ENCODE results near the gene GMDS. TPM values are rescaled to one million over a fixed set of nuclear protein-coding genes. Genes with fewer than 3 reads are reported as not detected.

GMDS gene
- total RNA-seq, 1 experiment from 2014 or later = 27.6 TPM

DNA sequence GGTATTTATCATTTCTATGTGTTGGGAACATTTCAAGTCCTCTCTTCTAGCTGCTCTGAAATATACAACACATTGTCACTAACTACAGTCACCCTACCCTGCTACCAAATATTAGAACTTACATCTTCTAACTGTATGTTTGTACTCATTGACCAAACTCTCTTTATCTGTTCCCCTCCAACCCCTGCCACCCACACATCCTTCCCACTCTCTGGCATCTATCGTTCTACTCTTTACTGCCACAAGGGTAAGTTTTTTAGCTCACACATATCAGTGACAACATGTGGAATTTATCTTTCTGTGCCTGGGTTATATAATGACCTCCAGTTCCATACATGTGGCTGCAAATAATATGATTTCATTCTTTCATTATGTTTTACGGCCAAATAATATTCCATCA lies 171.9 kb downstream of the GMDS start:
- no peak overlapping the region for H2BK120ac ChIP-seq (ENCODE audit: low read depth, low read length, poor library complexity, severe bottlenecking)
- TF ChIP-seq, protein P1, sequence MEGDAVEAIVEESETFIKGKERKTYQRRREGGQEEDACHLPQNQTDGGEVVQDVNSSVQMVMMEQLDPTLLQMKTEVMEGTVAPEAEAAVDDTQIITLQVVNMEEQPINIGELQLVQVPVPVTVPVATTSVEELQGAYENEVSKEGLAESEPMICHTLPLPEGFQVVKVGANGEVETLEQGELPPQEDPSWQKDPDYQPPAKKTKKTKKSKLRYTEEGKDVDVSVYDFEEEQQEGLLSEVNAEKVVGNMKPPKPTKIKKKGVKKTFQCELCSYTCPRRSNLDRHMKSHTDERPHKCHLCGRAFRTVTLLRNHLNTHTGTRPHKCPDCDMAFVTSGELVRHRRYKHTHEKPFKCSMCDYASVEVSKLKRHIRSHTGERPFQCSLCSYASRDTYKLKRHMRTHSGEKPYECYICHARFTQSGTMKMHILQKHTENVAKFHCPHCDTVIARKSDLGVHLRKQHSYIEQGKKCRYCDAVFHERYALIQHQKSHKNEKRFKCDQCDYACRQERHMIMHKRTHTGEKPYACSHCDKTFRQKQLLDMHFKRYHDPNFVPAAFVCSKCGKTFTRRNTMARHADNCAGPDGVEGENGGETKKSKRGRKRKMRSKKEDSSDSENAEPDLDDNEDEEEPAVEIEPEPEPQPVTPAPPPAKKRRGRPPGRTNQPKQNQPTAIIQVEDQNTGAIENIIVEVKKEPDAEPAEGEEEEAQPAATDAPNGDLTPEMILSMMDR (conservative IDR thresholded peaks at IDR 0.05) = no peak
- H3K56ac ChIP-seq (ENCODE audit: insufficient read length, low read depth, low read length) = no peak overlapping the region
- no peak overlapping the region for H3K27ac ChIP-seq (ENCODE audit: insufficient read length, low read depth, low read length)
- no peak overlapping the region for H4K91ac ChIP-seq (ENCODE audit: insufficient read length, low read depth, low read length)
- H2AK5ac ChIP-seq (ENCODE audit: insufficient read length, low read length) = no peak overlapping the region
- H2BK15ac ChIP-seq (ENCODE audit: low read depth, low read length) = no peak overlapping the region
- H4K5ac ChIP-seq (ENCODE audit: insufficient read length, low read depth, low read length) = no peak overlapping the region
- no peak overlapping the region for H3T11ph ChIP-seq (ENCODE audit: low read length)
- no peak overlapping the region for H2AFZ ChIP-seq (ENCODE audit: low read length)
- Mint-ChIP-seq H3K36me3 (ENCODE audit: insufficient read depth in 1 of 3, low read depth in 3 of 3) (peaks cover 2 to 16% (median 4%) of the 10 kb centered on the region in 3 experiments; a peak in 6 of 7 replicates), H3K4me1 (no peaks in the 10 kb centered on the region), H3K9me3 (peaks cover 9% of the 10 kb centered on the region in 2 experiments; a peak in 4 of 5 replicates), H3K4me3 (no peak overlapping the region), H3K27me3 (ENCODE audit: low read depth) (no peaks in the 10 kb centered on the region), H3K27ac (no peak overlapping the region)
- no peaks in the 10 kb centered on the region for H3K27me3 ChIP-seq (ENCODE audit: insufficient read depth, low read length)
- H3K79me2 ChIP-seq (ENCODE audit: insufficient read depth, low read length) = no peaks in the 10 kb centered on the region
- WGBS (ENCODE audit: extremely low coverage, insufficient read length, low lambda C conversion rate) = no CpG with 5 or more reads among the region's 2 CpGs
- H2BK5ac ChIP-seq (ENCODE audit: insufficient read length, low read length) = no peak overlapping the region
- no peak overlapping the region for H3K4ac ChIP-seq (ENCODE audit: low read depth, low read length)
- H3K14ac ChIP-seq (ENCODE audit: insufficient read depth, low read length) = no peak overlapping the region
- no peak overlapping the region for H2BK12ac ChIP-seq (ENCODE audit: insufficient read length, low read depth, low read length)
- H3K4me1 ChIP-seq (ENCODE audit: insufficient read depth, low read length) = no peaks in the 10 kb centered on the region
- H3K18ac ChIP-seq (ENCODE audit: insufficient read length, low read depth, low read length) = no peak overlapping the region
- no peaks in the 10 kb centered on the region for H3K23me2 ChIP-seq (ENCODE audit: insufficient read length, low read depth, low read length, poor library complexity, severe bottlenecking)
- DNase-seq = no peak
- H3K9ac ChIP-seq (ENCODE audit: extremely low read depth, insufficient read length, low read length) = no peak overlapping the region
- no peak overlapping the region for H3K4me2 ChIP-seq (ENCODE audit: insufficient read depth, insufficient read length, low read length)
- no peaks in the 10 kb centered on the region for H3K9me3 ChIP-seq (ENCODE audit: control insufficient read depth, low read depth, low read length)
- H3K23ac ChIP-seq (ENCODE audit: insufficient read length, low read depth, low read length) = no peak overlapping the region
- no peaks in the 10 kb centered on the region for H4K20me1 ChIP-seq (ENCODE audit: control insufficient read depth, insufficient read depth, insufficient read length)
- no peak overlapping the region for H2BK20ac ChIP-seq (ENCODE audit: low read depth, low read length, poor library complexity, severe bottlenecking)
- no peak overlapping the region for H4K8ac ChIP-seq (replicated peaks; ENCODE audit: insufficient read length, low read depth, low read length)
- H3K79me1 ChIP-seq (ENCODE audit: insufficient read depth, low read depth, low read length, poor library complexity, severe bottlenecking) = no peaks in the 10 kb centered on the region
